ENCODE measurements around the gene MIOS.
"Not testable (repeated sequence)": the region's sequence is repeated elsewhere in the genome, so short reads cannot be mapped to it uniquely, and the experiment has no call there.

The MIOS gene

DNA sequence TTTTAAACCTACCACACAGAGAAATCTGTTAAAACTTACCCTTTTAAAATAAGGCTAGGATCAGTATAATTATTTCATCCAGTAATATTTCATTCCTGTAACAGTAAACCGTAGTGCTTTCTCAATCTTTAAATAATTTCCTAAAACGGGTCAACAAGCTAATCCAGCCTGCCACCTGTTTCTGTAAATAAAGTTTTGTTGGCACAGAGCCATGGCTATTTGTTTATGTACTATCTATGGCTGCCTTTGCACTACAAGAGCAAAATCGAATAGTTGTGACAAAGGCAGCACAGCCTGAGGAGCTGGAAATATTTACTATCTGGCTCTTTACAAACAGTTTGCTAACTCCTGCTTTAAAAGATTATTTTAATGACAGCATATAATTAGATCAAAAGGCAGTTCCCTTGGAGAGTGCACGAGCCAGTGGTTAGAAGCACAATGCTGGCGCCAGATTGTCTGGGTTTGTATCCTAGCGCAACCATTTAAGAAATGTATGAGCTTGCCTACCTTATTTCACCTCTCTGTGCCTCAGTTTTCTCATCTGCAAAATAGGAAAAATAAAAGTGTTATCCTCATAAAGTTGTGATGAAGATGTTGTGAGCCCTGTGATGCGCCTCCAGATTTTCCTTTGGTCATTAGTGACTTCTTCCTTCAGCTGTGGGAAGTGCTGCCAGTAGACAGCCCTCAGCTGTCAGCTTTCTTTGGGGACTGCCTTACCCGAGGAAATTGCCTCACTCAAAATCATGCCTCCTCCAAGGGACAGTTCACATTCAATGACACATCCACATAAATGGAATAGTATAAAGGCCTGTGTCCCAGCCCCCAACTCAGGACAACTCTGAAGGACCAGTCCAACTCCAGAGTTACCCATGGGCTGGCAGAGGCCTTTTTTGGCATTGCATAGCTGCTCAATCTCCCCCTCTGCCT lies 11.8 kb upstream of the MIOS start:
- DNase-seq: no peak

- DNase-seq: no peak
Measured at GRCh38 chr7:7556852-7557251, 9.8 kb upstream of the MIOS start.

DNA sequence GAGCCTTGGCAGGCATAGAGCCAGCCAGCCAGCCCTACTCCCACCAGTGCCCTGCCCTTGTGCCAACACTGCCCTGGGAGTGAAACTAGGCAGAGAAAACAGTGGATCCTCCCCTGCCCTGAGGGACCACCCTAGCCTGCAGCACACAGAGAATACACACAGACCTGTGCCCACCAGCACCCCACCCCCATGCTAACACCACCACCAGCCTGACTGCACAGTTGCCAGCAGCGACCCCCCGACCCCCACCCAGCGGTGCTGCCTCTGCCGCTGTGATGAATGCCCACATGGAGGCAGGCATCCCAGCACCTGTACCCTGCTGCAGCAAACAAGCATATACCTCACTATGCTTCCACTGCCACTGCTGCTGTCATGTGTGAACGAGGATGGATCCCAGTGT lies 9.4 kb upstream of the MIOS start:
- DNase-seq: no peak

DNA sequence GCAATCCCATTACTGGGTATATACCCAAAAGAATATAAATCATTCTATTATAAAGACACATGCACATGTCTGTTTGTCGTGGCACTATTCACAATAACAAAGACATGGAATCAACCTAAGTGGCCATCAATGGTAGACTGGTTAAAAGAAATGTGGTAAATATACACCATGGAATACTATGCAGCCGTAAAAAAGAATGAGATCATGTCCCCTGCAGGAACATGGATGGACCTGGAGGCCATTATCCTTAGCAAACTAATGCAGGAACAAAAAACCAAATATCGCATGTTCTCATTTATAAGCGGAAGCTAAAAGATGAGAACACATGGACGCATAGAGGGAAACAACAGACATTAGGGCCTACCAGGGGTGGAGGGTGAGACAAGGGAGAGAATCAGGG lies 5.1 kb upstream of the MIOS start:
- not testable (repeated sequence) for DNase-seq

DNA sequence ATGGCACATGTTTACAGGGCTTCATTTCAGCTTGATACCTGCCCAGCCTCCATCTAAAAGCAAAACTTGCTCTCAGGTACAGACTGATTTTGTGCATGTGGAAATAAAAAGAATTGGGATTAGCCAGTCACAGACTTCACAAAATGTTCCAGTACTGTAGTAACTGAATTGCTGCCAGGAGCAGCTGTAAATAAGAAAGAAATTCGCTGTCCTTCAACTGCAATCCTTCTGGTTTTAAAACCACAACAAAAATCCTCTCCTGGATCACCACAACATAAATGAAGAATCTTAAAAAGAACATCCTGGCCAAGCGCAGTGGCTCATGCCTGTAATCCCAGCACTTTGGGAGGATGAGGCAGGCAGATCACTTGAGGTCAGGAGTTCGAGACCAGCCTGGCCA lies 3.9 kb upstream of the MIOS start:
- DNase-seq: no peak

DNA sequence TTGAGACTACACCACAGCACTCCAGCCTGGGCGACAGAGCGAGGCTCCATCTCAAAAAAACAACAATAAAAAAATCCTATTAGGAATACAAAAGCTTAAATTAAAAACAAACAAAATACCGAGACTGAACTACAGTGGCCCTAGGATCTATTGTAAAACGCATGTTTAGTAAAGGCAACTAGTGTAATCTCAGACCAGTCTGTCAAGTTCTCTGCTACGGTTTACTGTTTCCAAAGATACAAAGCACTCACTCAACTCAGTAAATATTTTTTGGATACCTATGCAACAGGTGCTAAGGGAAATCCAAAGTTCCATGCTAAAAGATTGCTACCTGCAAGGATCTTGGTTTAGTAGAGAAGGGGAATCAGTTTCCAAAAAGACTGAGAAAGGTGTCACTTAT lies 3.4 kb upstream of the MIOS start:
- no peak for DNase-seq

- no peak for DNase-seq
Measured at GRCh38 chr7:7563813-7564212, 2.9 kb upstream of the MIOS start.

- no peak for DNase-seq
Measured at GRCh38 chr7:7564323-7564780, 2.3 kb upstream of the MIOS start.

DNA sequence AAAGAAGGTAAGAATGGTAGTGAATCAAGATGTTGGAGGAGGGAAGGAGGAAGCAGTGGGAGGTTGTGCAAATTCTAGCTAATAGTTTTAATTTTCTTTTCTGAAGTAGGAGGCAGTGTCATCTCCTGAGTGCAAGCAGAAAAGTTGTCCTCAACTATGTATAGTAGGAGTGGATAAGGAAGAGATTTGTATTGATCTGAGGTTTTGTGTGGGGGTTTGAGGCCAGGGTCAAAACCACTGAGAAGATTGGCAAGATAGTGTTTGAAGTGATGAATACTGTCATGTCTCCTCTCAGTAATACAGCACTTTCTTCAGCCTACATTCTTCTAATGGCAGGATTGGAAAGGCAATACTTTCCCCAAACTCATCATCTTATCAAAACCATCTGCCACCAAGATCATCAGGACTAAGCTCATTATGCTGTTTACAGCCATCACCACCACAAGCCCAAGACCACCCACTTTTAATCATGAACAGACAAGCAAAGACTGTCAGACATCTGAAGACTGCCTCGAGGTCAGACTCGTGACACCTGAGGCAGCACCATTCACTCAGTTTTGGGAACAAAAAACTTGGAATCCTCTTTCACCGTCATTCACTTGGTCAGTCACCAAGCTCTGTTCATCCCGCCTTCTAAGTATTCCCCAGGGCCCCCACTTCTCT lies 1.5 kb upstream of the MIOS start:
- DNase-seq: no peak

- DNase-seq: no peak
Measured at GRCh38 chr7:7565746-7566650, 686 bp upstream of the MIOS start.

DNA sequence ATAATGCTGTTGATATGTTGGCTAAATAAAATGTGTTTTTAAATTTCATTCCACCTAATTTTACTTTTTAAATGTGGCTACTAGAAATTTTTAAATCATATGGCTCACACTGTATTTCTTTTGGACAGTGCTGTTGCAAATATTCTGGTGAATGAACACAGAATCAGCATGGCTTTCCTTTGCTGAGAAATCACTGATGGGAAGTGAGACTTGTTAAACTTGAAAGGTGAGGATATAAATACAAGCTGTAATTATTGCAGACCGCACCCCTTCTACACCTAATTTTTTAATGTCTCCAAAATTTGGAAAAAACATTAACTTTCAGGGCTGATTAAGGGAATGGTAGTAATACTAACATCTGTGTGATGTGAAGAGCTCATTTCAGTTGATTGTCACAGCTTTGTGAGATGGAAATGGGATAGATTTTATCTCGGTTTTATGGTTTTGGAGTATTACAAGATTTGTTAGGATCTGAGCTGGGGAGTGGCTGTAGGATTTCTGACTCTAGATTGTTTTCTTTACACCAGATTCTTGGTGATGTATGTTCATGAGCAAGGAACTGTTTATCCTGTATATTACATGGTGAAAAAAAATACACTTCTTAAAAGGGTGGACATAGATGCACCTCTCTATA lies 1.3 kb downstream of the MIOS start:
- no peak for DNase-seq

DNA sequence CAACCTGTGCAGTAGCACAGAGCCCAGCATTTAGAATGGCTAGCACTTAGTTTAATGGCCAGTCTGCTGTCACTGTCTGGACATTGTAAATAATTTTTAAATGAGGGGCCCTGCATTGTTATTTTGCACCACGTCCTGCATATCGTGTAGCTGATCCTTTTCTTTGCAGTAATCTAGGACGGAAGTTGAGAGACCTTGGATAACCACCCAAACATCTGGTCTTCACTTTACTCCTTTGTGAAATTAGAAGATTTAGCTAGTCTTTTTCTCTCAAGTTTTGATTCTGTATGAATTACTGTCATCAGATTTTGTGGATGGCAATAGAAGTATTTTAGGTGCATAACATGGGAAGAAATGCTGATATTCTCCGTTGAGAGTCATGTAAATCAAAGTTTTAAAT lies 1.9 kb downstream of the MIOS start:
- no peak for DNase-seq

GRCh38 chr7:7569081-7569527 lies 2.4 kb downstream of the MIOS start:
- no peak for DNase-seq

GRCh38 chr7:7569615-7570014 lies 2.9 kb downstream of the MIOS start:
- DNase-seq: no peak

DNA sequence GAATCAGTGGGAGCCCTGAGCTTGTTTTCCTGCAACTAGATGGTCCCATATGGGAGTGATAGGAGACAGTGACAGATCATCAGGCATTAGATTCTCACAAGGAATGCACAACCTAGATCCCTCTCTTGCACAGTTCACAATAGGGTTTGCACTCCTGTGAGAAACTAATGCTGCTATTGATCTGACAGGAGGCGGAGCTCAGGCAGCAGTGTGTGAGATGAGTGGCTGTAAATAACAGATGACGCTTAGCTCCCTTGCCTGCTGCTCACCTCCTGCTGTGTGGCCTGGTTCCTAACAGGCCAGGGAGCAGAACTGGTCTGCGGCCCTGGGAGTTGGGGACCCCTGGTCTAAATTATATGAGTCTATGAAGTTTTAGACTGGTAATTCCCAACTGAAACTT lies 3.9 kb downstream of the MIOS start:
- no peak for DNase-seq

DNA sequence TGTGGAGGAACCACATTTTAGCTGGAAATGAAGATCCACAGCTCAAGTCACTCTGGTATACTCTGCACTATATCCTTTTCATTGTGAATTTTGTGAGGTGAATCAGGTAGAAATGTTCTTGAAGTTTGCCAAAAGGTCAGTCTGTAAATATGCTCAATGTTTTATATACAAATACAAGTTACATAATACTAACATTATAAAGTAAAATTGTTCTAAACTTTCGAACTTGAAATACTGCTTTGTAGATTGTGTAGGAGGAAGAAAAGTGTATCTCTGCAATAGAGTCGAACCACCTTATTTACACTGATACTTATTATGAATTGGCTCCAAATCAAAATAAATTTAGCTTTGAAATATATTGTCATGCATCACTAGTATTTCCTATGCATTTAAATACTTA lies 7.0 kb downstream of the MIOS start:
- DNase-seq: no peak

DNA sequence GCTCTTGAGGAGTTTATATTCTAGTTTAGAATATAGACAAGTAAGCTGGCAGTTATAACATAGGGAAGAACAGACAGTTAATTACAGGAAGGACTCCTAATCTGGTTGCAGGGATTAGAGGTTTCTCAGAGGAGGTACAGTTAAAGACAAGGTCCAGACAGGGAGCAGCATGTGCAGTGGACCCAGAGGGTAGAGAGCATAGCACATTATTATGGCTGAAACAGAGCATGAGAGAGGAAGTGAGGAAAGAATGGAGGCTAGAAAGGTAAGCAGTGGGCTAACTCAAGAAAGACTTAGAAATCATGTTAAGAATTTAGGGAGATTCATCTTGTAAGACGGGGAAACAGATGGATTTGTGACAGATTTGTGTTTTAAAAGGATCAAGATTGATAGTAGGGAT lies 9.7 kb downstream of the MIOS start:
- no peak for DNase-seq

GRCh38 chr7:7577888-7578287 lies 11.2 kb downstream of the MIOS start:
- no peak for DNase-seq

DNA sequence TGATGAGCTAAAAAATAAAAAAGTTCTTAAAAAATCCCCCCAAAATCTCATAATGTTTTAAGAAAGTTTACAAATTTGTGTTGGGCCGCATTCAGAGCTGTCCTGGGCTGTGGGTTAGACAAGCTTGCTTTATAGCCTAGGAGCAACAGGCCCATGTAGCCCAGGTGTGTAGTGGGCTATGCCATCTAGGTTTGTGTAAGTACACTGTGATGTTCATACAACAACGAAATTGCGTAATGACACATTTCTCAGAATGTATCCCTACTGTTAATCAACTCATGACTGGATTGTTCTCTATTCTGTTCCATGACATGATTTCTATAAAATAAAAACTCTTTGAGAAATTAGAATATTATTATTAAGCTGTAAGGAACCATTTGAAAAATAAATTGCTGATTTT lies 13.0 kb downstream of the MIOS start:
- no peak for DNase-seq

- no peak for DNase-seq
Measured at GRCh38 chr7:7581531-7582179, 15.0 kb downstream of the MIOS start.

GRCh38 chr7:7582596-7582995 lies 15.9 kb downstream of the MIOS start:
- no peak for DNase-seq

DNA sequence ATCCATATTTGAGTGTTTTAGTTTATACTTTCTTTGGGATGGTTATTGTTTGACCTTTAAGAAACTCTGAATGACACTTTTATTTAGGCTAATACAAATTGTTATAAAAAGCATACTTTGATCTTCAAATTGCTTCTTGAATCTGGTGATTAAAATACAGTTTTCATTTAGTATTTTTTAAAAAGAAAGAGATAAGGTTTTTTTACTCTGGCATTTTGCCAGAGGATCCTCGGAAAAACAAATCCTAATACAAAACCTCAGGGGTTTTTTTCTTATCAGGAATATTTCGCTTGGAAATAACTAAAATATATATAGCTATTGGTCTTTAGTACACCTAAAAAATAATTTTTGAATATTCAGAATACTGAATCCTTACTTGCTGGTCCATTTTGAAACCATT lies 17.0 kb downstream of the MIOS start:
- no peak for DNase-seq

Measured in midbrain (tissue), 1 donor.